Measurements from ENCODE around the gene DNAH9.
A peak's percentile ranks its signal among the peaks of the same experiment; 100 is the strongest.

DNAH9 gene

GRCh38 chr17:11598274-11599221 is at the start of gene DNAH9:
Gene DNAH9, plus strand, starts transcription at chr17:11598470. Its CDS starts 29 bp downstream, at chr17:11598499.
- DNase-seq = peak; percentile 1

GRCh38 chr17:11550431-11550830 is 47.8 kb upstream of the DNAH9 start:
- DNase-seq = no peak

GRCh38 chr17:11551442-11551841 is 46.8 kb upstream of the DNAH9 start:
- no peak for DNase-seq

- no peak for DNase-seq
Measured at GRCh38 chr17:11553135-11553534, 45.1 kb upstream of the DNAH9 start.

- DNase-seq = no peak
Measured at GRCh38 chr17:11554042-11554441, 44.2 kb upstream of the DNAH9 start.

GRCh38 chr17:11554542-11554941 is 43.7 kb upstream of the DNAH9 start:
- no peak for DNase-seq

- no peak for DNase-seq
Measured at GRCh38 chr17:11555530-11555929, 42.7 kb upstream of the DNAH9 start.

- no peak for DNase-seq
Measured at GRCh38 chr17:11557727-11558452, 40.4 kb upstream of the DNAH9 start.

- no peak for DNase-seq
Measured at GRCh38 chr17:11558681-11559234, 39.5 kb upstream of the DNAH9 start.

GRCh38 chr17:11559601-11560000 is 38.7 kb upstream of the DNAH9 start:
- DNase-seq = no peak

GRCh38 chr17:11561281-11561680 is 37.0 kb upstream of the DNAH9 start:
- no peak for DNase-seq

GRCh38 chr17:11561702-11562101 is 36.6 kb upstream of the DNAH9 start:
- DNase-seq = no peak

- no peak for DNase-seq
Measured at GRCh38 chr17:11564589-11565380, 33.5 kb upstream of the DNAH9 start.

GRCh38 chr17:11565591-11565990 is 32.7 kb upstream of the DNAH9 start:
- no peak for DNase-seq

- DNase-seq = no peak
Measured at GRCh38 chr17:11578998-11579397, 19.3 kb upstream of the DNAH9 start.

GRCh38 chr17:11580677-11581076 is 17.6 kb upstream of the DNAH9 start:
- DNase-seq = no peak

- DNase-seq = no peak
Measured at GRCh38 chr17:11582217-11582616, 16.1 kb upstream of the DNAH9 start.

- no peak for DNase-seq
Measured at GRCh38 chr17:11583306-11583992, 14.8 kb upstream of the DNAH9 start.

- no peak for DNase-seq
Measured at GRCh38 chr17:11589716-11590115, 8.6 kb upstream of the DNAH9 start.

GRCh38 chr17:11601661-11602060 is 3.4 kb downstream of the DNAH9 start:
- DNase-seq = no peak

- no peak for DNase-seq
Measured at GRCh38 chr17:11608396-11608795, 10.1 kb downstream of the DNAH9 start.

GRCh38 chr17:11610999-11611566 is 12.8 kb downstream of the DNAH9 start:
- DNase-seq = no peak

Measured in COR-L47 (cell line).